ENCODE results near the gene FBXL14.
"Not testable (repeated sequence)": the region's sequence is repeated elsewhere in the genome, so short reads cannot be mapped to it uniquely, and the experiment has no call there.

Gene FBXL14

DNA sequence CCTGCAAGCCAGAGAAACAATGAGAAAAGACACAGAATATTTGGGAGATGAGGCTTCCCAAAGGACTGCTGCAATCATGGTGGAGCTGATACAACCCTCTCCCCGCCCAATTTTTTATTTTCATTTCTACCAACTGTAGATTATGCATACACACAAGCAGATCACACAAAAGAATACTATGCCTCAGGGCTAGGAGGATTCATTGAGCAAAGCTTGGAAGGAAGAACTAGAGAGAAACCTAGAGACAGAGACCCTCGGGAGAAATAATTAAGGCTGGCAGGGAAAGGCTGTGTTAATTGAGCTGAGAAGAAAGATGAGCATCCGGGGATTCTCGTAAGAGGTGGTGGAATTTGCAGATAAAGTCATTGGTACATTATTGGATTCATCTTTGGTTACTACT is 24.8 kb upstream of the FBXL14 start:
- no peak for DNase-seq

DNA sequence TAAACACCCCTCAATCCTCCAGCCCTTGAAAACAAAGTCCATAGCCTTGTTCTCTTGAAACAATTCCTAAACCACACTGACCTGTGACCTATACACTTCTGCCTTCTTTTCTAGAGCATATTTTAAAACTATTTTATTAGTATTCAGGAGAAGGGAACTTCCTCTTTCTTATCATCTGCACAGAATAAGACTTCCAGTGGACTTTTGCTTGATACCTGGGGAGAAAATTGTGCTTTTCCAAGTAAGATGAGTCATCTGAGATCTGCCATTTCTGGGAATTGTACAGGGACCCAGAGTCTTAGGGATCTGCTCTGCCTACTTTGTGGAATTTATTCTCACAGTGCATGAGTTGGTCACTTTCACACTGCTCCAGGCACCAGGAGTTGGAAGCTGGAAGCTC is 24.1 kb upstream of the FBXL14 start:
- no peak for DNase-seq

DNA sequence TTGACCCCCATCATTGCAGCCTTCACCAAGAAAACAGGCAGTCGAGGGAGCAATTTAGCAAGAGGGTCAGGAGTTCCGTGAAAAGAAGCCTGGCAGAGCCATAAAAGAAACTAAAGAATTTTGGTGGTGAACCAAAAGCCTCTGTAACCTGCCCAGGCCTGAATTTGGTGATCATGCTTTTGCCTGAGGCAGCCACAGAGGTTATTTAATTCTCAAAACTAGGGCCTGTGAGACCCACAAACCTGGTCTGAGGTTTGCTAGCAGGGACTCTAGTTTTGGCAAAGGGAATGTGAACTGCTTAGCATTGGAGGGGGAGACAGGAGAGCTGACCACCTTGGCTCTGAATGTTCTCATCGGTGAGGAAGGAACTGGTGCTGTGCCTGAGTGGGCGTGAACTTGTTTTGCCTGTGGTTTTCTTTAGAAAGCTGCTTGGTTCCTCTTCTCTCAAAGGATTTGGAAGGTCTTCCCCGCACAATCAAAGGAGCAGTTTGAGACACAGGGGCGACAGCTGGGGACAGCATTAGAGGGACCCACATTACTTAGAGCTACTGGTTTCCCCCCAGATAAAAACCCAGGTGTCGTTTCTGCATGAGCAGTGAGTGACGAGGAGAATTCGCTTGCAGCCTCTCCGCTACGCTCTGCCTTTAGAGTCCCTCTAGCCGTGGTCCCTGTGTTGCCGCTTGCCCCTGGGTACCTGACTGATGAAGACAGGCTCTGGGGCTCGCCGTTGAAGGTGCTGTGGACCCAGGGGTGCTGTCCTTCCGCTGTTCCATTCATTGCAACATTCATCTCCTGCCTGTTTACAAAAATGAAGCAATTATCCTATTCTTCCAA is 22.1 kb upstream of the FBXL14 start:
- DNase-seq = no peak

- no peak for DNase-seq
These were observed 20.0 kb upstream of the FBXL14 start for GRCh38 chr12:1614360-1614759.

GRCh38 chr12:1613860-1614259 is 19.5 kb upstream of the FBXL14 start:
- DNase-seq = no peak

DNA sequence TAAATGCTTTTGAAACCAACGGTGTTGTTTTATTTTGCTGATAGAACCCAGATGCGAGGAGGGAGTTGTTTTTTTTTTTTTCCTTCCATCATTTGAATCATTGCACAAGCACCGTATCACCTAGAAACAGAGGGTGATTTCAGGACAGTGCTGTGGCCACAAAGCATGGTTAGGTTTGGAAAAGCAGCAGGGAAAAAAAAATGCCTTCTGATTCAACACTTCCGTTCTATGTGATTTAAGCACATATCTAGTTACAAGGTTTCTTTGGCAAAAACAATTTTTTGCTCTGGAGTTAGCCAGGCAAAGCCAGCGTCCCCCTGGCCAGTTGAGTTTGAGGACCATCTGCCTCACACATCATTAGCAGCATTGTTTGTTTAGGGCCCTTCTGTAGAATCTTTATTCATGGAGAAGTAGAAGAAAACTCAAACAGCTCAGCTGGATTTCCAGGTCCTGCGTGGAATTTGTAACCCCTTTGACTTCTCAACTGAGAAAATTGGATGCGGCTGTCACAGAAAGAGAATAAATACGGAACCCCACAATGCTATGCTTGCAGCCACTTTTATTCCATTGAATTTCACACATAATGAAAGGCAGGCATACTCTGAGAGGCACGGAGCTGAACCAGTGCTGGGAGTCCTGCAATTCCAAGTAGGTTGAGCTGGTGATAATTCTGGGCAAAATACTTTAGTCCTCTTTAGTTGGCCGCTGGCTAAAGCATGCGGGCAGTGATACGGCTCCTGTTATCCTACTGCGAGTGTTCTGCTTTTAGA is 17.6 kb upstream of the FBXL14 start:
- DNase-seq = no peak

DNA sequence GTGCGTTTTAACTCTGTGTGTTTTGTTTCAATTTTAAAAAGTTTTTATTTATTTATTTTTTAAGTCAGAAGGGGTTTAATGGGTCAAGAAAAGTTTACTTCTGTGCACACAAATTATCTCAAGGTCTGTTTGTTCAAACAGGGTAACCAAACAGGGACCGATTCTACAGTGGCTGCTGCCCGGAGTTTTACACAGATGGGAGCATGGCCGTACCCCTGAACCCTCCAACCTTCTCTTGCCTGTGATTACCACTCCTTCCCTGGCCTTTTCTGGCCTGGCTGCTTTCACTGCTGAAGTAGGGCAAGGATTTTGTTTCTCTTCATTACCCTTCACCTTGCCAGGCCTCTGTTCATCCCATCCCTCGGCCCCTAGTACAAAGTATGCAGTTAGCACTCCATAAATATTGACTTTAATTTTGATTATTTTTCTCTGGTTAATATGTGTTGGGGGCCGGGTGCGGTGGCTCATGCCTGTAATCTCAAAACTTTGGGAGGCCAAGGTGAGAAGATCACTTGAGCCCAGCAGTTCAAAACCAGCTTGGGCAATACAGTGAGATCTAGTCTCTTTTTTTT is 15.8 kb upstream of the FBXL14 start:
- no peak for DNase-seq

DNA sequence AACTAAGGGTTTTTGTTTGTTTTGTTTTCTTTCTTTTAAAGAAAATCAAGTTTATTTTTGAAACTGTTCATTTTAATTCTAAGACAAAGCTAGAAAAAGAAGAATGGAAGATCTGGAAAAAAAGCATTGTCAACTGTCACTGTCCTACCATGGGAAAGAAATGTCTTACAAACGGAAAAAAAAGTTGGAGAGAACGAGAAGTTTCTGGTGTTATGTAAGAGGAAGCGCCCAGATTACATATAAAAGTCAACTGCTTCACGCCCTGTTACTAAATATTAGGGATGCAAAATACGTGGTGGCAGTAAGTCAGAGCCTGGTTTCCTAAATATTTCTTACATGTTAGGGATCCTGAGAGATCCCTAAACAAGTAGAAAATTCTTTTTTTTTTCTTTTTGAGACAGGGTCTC is 14.3 kb upstream of the FBXL14 start:
- DNase-seq = no peak

DNA sequence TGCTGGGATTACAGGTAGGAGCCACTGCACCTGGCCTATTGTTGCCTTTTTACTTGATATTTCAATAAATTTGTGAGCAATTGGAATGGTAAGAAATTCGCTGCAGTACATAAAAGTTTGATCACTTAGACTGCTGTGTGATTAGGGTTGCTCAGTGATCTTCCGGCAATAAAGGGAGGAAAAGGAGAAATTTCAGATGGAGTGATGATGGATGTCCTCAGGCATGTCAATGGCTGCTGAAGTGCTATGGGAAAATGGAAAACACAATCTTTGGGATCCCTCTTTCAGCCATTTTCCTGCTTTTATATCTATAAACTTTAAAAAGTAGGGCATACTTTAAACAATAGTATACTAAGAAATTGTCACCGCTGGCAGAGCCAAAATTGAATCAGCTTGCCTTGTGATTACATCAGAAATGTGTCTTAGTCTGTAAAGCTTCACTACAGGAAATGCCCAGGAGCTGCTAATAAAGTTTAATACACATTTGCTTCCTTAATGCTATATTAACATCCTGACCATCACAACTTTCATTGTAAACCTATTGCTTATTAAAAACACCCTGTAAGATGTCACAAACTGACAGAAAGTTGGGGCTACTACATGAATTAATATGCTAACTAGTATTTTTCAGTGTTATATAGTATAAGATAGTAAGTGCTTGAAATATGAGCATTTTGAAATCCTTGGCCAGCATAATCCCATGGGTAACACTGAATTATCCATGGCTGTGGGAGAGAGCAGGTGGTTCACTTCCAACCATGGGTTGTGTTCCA is 13.7 kb upstream of the FBXL14 start:
- no peak for DNase-seq

- peak; percentile 77 to 79 for DNase-seq
These were observed 11.7 kb upstream of the FBXL14 start for GRCh38 chr12:1606021-1606622.

GRCh38 chr12:1605129-1606020 is 11.0 kb upstream of the FBXL14 start:
- peak; percentile 55 to 60 for DNase-seq

GRCh38 chr12:1604464-1604863 is 10.1 kb upstream of the FBXL14 start:
- no peak for DNase-seq

DNA sequence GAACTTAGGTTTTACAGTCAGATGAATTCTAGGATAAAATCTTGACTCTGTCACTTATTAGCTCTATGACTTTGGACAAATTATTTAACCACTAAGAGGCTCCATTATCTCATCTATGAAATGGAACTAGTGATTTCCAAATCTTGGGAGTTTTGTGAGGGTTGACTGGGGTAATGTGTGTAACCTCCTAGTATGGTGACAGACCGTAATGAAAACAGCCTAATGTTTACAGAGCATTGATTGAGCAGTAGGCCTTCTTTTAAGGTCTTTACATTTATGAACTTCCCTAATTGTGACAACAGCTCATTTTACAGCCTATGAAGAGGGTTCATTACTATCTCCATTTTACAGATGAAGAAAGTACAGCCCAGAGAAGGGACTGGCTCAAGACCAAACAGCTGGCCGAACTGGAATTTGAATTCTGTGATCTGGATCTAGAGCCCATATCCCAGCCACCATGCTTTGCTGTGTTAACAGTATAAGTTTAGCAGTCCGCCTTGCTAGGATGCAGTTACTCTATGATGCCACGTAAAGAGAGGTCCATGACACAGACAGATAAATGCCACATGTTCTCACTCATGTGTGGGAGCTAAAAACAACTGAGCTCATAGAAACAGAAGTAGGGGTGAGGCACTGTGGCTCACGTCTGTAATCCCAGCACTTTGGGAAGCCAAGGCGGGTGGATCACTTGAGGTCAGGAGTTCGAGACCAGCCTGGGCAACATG is 9.1 kb upstream of the FBXL14 start:
- no peak for DNase-seq

DNA sequence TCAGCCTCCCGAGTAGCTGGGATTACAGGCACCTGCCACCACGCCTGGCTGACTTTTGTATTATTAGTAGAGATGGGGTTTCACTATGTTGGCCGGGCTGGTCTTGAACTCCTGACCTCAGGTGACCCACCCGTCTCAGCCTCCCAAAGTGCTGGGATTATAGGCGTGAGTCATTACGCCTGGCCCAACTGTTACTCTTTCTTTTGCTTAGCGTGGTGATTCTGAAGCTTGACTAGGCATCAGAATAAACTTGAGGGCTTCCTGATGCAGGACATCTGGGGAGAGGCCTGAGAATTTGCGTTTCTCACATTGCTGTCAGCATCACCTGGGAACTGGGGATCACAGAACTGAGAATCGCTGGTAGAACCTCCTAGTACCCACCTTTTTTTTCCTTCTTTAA is 8.3 kb upstream of the FBXL14 start:
- DNase-seq = not testable (repeated sequence)

DNA sequence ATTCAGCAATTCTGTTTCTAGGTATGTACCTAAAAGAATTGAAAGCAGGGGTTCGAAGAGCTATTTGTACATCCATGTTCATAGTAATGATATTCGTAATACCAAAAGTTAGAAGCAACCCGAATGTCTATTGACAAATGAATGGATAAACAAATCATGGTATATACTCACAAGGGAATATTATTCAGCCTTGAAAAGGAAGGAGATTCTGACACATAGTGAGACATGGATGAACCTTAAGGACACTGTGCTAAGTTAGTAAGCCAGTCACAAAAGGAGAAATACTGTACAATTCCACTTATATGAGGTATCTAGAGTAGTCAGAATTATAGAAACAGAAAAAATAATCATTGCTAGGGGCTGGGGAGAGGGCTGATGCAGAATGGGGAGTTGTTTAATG is 4.4 kb upstream of the FBXL14 start:
- no peak for DNase-seq

DNA sequence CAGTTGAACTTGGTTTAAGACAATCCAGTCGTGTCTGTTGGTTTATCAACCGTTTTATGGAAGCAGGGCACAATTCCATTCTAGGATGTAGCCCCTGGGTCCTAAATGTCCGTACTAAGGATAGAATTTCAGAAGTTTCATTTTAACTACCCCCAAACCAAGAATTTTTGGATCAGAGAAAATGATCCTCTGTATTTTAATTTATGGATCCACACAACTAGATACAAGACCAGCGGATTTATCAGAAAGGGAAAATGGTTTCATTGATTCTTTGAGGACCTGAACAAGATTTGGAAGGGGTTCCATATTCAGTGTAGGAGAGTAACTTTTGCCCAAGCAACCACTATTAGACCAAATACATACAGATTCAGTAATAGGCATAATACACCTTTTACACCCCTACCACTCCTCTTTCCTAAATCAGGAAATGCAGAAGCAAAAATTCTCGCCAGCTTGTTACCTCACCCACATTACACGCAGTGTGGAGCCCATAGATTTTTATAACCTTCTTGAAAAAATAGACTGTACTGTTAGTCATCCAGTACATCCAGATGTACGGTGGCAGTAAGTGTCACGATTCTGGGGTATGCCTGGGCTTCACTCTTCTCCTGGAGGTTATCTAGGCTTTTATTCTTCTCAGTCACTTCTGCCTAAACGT is 1.4 kb upstream of the FBXL14 start:
- DNase-seq = no peak

DNA sequence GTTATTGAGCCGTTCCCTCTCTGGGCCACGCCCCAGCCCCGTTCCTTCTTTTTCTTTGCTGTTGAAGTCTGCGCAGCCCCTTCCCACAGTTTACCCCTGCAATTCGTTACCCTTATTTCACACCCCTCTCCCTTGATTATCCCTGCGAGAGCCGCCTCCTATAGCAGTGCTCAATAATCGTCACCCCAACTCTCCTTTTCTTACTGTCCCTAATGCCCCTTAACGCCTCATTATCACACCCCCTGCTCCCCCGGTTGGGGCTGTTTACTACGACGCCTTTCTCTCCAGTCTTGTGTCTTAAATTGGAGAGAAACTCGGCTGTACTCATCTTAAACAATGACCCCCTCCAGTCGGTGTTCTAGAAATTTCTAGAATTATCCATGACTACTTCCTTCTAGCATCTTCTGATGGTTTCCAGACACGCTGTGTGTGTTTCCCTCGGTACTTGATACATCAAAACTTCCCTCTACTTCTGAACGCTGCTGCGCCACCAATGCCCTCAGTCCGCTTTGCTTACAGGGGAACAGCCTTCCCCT is 713 bp upstream of the FBXL14 start:
- no peak for DNase-seq

- no peak for DNase-seq
These were observed 448 bp downstream of the FBXL14 start for GRCh38 chr12:1594006-1594260.

DNA sequence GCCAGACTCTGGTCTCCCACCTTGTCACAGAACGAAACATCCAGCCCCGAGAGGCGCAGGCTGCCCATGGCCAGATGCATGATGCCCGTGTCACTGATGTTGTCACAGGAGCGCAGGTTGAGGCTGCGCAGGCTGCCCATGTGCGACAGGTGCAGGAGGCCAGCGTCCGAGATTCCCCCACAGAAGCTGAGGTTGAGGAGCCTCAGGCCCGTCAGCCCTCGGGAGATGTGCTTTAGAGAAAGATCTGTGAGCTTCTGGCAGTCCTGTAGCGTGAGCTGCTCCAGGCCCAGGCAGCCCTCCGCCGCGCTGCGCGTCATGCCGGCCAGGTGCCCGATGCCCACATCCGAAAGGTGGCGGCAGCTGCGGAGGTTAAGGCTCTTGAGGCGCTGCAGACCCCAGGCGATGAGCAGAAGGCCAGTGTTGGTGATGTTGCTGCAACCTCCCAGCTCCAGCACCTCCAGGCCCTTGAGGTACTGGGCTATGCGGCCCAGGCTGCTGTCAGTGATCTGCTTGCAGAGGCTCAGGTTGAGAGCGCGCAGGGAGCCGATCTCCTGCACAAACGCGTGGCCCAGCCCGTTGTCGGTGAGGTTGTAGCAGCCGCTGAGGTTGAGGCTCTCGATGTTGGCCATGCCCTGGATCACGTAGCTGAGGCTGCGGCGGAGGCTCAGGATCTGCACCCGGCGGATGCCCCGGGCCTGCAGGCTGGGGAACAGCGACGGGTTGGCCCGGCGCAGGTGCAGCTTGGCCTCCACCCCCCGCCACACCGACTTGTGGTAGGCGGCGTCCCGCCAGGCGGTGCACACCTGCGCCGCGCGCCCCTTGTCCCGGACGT is 991 bp downstream of the FBXL14 start:
- peak; percentile 36 to 48 for DNase-seq

All from activated CD4-positive, alpha-beta T cell treated with anti-CD3 and anti-CD28 coated beads for 4 hours (primary cell).